Stimulated activated CD4-positive, alpha-beta T cell treated with anti-CD3 and anti-CD28 coated beads, TNF-alpha, amount 100 ng/mL, for 24 hours (primary cell): ENCODE results near the gene LRP8.

Experiments used
- DNase-seq, 3 experiments: peaks; one replicate each; pipeline ENCODE4 v3.0.0-alpha.2; 2020; ENCODE audit warnings: low read depth in 3 of 3

LRP8 gene

DNA sequence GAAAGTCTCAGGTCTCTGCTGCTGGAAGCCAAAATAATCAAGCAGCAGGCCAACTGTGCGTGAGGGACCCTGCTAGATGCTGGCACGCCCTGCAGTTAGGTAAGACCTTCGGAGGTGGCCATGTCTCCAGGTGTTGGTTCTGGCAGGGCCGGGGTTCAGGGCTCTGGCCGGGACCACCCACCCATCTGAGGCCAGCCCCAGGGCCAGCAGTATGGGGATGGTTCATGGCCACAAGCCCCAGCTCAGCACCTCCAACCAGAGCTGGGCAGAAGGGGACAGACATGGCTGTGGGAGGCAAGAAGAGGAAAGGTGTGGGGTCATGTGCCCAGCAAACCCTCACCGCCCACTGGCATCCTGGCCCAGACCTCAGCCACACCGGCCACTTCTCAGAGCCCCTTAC is 23.3 kb downstream of the LRP8 start:
- DNase-seq: no peak

DNA sequence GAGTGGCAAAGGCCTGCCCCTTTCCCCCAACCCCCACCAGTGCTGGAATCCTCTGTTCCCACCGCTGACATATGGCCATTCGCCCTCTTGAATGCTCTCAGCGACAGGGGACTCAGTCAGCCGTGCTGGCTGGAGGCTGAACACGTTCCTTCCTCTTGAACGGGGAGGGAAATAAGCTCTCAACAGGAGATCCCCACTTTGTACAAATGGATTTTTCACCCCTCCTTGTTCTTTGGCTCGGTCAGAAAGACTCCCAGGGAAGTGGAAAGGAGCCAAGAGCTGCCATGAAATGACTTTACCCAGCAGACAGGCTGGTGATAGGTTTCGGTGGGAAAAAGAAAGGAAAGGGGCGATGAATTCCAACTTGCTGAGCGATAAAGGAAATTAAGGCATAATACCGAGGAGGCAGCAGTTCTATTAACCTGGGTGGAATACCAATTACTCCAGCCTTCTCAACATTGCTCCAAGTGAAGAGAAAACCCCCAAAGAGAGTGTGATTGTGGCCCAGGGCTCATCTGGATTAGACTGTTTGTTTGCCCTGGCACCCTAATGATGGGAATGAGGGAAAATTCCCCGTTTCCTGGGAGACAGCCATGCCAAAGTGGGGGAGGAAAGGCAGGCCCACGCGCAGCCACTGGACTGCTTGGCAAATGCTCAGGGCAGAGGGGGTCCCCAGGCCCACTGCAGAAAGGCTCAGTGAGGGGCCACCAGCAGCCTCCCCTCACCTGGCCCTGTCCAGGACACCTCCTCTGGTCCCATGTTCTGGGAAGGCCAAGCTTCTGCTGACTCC is 23.9 kb downstream of the LRP8 start:
- no peak for DNase-seq

DNA sequence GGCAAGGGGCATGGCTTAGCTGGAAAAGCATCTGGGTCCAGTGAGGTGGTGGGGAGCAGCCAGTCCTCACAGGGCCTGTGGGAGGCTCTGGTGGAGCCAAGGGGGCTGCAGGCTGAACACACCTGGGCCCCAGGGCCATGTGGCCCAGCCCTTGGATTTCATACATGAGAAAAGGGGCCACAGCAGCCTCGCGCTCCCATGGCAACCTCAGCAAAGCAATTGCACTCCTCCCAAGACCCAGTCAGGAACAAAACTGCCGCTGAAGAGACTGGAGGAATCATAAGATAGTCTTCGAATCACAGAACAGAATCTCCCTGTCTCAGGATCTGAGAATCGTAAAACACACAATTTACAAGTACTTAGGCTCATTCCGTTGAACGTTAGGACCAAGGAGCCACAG is 24.6 kb downstream of the LRP8 start:
- DNase-seq: no peak

DNA sequence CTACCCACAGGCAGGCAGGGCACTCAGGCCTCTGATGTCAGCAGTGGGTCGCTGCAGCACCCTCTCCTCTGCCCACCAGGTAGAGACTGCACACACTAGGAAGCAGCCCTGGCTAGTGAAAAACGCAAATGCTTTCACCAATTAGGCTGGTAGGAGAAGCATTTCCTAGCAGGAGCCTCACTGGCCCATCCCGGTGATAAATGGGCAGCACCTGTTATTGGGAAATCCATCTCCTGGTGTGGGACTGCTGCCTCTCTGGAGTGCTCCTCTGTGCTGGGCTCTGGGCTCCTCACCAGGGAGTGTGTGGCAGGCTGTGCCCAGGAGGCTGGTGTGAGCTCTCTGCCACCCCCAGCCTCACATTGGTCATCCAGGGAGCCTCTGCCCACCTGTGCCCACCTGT is 28.6 kb downstream of the LRP8 start:
- no peak for DNase-seq

DNA sequence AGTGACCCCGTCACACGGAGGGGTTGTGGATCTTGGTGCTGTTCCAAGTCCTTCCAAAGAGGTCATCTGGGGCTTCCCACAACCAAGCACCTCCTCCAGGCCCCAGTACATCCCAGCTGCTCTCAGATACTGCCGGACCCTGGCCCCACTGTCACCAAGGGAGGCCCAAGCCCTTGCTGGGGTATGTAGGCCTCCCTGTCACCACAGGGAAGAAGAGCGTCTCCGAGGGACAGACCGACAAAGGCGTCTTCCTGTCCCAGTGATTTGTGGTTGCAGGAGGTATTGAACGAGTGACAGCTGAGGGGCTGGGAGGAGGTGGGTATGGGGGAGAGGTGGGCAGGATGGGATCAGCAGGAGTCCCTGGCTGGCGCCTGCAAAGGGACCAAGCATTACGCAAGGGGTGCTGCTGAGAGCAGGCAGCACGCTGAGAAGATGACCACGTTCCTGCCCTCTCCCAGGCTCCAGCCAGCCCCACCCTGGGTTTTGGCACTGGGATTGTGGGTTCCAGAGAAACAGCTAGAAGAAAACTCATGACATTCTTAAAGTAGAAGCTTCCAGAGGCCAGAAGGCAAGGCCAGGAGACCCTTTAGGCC is 29.7 kb downstream of the LRP8 start:
- no peak for DNase-seq

DNA sequence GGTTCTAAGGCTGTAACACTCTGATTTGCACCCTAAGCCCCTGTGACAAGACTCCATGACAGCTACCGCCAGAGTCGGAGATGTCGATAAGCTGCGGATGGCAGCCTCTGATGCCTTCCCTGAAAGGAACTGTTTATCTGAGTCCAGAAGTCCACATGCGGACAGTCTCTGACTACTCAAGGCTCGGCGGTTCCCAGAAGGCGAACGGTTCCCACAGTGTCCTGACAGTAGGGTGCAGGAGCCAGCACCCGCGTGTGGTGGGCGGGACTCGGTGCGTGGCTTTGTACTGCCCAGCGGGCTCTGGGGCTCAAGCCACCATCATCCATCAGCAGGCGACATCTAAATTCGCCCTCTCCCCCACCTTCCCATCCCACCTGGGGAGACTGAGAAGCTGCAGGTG is 30.7 kb downstream of the LRP8 start:
- DNase-seq: no peak

DNA sequence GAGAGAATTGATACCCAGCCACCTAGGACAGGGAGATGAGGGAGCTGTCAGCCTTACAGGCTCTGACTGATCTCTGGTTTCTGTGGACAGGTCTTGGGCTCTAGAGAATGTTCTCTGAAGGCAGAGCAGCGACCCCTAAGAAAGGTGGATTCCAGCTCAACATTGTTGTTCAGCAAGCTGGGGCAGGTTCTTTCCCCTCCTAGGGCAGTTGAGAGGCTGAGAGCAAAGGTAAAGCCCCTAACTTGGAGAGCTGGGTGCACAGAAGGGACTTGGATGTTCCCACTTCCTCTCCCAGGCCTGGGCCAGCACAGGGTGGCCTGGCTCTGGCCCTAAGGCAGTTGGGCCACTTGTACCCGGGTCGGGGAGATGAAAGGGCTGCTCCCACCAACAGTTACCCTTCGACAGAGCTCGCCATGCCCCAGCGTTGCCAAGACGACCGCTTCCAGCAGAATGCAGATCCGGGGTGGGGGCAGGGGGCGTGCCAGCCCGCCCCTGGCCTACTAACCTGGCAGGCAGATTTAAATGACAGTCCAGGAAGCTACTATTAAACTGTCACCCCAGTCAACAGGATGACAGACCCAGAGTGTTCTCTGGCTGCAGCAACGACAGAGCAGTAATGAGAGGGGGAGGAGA is 31.6 kb downstream of the LRP8 start:
- DNase-seq: no peak

DNA sequence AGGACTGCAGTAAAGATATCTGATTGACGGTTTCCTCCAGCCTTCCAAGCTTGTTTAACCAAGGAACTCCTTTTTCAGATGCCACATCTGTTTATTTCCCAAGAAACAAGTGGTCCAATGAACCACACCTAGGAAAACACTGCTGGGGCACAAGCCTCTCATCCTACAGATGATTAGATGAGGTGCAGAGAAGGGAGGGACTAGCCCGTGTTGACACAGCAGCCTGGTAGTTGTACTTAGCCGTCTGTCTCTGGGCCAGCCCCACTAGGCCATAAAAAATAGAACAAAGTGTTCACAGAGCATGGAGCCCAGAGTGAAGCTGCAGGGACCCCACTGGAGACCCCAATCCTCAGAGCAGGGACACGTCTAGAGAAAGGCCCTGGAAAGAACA is 32.1 kb downstream of the LRP8 start:
- DNase-seq: no peak

DNA sequence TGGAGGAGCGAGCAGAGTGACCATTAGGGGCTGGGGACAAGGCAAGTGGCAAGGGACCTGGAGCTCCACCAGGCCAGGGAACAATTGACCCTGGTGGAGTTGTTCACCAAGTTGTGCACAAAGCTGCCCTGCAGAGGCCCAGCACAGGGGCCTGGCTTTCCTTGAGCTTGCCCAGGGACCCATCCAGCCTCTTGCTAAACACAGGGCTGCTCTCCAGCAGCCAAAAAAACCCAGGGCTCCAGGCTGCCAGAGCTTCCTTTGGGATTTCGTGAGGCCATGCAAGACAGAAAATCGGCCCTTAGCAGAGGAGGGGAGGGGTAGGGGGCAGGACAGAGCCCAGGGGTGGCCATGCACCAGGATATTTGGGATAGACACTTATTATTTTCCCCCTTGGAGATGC is 32.6 kb downstream of the LRP8 start:
- no peak for DNase-seq

DNA sequence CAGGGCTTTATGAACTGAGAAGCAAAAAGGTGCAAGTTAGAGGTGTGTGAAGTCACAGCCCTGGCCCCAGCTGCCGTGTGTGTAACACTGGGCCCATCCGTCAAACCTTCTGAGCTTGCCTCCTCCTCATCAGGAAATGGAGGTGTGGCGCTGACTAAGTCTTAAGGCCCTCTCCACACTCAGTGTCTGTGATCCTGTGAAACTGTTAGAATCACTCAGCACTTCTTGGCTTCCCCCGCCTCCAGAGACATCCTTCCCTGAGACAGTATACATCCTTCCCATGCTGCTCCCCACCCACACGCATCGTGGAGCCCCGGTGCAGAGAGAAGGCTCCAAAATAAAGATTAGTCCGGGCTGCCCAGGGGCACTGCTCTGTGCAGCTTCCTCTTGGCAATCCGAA is 33.3 kb downstream of the LRP8 start:
- DNase-seq: peak; percentile 24 to 57 (median 31)

DNA sequence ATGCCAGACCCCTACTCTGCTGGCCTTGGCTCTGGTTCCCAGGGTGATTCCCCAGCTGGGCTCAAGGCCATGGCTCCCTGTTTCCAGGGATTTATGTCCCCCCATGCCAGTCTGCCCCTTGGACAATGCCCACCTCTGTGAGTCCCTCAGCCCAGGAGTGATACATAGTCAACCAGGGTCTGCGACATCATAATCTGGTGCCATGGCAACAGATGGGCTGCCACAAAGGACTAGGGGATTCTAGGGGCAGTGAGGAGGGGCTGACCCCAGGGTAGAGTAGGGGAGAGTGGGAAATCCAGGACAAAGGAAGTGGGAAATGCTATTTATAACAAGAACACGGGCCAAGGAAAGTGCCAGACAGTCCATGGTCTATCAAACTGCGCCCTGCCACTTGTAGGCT is 33.8 kb downstream of the LRP8 start:
- DNase-seq: no peak

DNA sequence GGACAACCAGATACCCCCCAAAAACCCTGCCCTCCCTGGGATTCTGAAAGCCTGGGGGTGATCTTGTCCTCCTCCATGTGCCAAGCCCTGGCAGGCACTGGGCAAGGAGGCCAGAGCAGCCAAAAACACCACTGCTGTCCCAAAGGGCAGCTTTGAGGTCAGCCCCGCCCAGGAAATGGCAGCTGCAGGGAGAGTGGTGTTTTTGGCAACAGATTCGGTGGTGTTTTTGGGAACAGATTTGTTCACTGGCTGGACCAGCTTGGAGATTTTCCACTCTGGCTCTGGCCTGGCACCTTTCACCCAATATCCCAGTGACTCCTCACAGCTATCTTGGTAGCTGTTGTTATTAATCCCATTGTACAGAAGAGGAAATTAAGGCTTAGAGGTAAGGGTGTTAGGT is 34.7 kb downstream of the LRP8 start:
- no peak for DNase-seq

DNA sequence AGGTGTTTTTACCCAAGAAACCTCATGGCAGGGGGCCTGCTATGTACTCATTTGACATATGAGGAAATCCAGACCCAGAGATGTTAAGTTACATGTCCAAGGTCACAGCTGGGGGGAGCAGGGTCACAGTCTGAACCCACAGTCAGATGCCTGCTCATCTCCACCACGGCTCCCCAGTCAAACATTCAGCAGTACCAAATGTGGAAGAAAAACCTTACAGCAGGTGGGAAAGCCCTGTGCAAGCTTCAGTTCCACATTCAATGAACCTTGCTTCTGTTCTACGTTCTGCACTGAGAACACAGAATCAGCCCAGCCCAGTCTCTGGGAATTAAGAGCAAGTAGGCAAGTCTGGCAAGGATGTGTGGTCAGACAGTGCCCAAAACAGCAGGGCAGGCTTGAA is 35.2 kb downstream of the LRP8 start:
- no peak for DNase-seq

DNA sequence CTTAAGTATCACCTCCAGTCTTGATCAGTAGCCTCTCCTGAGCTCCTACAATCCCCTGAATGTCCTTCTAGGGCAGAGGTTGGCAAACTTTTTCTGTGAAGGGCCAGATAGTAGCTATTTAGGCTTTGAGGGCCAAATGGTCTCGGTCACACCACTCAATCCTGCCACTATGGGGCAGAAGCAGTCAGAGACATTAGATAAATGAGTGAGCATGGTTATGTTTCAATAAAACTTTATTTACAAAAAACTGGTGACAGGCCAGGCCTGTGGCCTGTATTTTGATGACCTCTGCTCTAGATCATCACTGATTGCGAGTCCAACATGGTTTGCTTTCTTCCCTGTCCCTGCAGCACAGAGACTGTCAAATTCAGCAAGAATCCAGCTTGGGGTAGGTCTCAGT is 36.3 kb downstream of the LRP8 start:
- no peak for DNase-seq

DNA sequence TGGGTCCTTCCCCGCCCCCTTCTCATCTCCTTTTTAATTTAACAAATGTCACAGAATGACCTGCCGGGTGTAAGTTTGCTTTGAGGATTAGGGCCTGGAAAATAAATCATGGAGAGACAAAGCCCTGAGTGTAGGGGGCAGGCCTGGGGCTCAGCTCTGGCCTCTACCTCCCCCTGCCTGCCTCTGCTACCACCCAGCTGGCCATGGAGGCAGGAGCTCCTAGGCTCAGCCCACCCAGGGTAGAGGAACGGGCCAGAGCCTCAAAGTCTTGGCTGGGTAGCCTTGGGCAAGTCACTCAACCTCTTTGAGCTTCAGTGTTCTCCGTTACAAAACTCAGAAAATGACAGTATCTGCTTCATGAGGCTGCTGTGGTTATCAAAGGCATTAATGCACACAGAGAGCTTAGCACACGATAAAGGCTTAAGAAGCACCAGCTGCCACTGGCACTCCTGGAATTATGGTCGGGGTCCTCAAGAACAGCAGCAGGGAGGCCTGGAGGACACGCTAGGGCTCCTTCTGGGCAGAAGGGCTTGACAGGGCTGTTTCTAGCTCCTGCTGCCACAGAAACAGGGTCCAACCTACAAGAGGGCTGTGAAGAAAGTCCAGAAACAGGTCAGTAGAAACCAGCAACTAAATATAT is 39.0 kb downstream of the LRP8 start:
- no peak for DNase-seq

DNA sequence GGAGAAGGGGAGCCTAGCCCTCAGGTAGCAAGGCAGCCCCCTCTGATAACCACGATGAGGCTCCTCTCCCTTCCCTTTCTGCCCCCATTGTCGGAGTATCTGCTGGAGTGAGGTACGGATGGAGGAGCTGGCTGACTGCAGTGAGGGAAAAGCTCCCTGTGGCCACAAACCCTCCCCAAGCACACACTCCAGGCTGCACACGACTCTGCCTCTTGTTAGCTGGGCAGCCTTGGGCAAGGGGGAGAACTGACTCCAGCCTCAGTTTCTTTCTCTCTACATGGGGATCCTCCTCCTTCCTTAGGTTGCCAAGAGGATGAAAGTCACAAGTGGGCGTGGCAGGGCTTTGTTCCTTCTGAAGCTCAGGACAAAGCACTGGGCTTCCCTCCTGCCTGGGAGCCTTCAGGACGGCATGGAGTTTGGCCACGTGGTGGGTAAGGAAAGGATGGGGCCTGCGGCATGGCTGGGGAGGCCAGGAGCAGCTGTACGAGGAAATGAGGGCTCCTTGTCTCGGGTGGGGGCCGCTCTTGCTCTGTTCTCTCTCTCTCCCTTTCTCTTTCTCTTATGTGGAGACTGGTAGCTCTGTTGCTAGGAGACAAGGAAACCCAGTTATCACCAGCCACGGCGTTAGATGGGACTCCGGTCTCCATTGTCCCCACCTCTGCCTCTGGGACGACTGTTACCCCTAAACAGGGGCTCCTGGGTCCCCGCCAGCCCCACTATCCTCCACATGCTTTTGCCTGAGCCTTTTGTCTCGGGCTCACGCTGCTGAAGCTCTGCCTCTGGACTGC is 39.7 kb downstream of the LRP8 start:
- no peak for DNase-seq

DNA sequence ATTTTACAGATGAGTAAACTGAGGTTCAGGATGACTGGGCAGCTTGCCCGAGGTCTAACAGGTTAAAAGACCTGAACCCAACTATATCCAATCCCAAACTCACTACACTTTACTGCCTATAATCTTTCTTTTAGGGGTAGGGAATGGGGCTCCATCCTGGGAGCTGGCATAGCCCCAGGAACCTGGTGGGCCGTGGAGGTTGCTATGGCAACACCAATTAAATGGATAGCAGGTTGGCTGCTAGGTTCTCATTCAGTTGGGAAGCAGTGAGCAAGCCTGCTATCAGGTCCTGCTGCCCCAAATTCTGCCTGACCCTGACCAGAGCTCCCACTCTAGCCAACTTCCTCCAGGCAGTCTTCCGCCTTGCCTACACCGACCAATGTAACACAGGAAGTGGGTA is 40.9 kb downstream of the LRP8 start:
- DNase-seq: no peak

DNA sequence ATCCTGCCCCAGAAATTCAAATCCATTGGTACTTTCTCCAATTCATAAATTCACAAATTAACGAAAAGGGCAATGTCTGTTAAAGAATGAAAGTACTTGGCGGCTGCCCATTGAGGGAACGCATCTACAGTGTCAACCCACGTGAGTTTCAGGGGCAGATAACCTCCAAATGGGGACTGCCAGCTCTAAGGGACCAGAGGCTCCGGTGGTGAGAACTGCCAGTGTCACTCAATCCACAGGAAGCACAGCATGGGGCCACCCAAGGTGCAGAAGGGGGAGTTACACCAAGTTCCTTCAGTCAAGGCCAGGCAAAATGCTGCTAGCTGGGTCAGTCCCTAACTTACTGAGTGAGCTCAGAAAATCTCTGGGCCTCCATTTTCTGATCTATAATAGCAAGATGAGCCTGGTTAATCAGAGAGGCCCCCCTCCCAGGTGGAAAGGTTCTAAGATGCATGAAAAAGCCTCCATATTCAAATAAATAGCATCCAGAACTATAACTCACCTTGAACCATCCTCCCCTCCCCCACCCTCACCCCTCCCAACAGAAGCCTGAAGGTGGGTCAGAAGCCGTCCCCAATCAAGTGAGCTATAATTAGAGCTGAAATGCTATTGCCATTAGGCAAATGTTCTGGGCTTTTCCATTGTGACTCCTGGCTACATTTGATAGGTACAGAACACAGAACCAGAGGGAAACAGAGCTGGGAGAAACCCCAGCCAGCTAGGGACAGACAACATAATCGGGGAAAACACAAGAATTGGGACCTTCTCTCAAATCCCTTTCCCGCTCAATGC is 41.7 kb downstream of the LRP8 start:
- DNase-seq: no peak

DNA sequence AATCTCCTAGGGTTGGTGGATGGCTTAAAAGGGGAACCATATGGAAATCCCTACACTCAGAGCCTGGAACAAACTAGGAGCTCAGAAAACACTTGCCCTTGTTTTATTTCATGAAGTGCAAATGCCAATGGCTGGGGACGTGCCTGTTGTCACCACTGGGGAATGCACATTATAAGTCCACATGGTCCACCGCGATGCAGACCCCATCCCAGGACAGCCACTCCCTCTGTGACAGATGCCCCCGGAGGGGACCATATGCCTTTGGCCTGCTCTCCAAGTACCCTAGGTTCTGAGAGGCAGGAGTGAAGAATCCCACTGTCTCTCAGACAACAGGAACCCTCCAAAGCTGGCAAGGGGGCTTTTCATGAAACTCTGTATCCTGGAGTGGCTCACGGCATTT is 42.3 kb downstream of the LRP8 start:
- DNase-seq: no peak

DNA sequence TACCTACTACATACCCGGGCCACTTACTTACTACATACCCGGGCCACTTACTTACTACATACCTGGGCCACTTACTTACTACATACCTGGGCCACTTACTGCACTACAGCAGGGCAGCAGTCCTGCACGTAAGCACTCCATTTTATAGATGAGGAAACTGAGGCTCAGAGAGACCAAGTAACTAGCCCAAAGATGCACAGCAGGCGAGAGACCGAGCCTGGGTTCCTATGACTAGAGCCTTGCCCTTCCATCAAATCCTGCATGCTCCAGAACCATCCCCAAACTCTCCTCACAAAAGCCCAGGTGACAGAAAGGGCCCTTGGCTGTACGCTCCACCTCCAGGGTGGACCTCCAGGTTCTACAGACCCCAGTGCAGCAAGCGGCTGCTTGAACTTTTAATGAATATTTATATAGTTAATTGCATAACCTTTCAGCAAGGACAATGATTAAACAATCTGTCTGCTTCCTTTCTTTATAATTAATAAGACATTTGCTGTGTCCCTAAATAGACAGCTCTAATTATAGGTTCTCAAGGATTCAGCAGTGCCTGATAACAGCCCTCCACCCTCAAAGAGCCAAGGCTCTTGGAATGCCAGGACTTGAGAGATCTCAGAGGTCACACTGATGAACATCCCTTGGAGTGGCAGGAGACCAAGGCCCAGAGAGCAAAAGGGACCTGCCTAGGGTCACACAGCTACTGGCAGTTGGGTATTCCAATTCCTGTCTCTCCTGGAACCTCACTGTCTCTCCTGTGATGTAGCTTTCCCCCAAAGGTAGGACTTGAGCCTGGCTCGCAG is 43.4 kb downstream of the LRP8 start:
- no peak for DNase-seq
